GM12878 (cell line): ENCODE results near the gene CCDC127. TPM values are rescaled to one million over a fixed set of nuclear protein-coding genes. Genes with fewer than 3 reads are reported as not detected.

Experiments used
- ATAC-seq: fragments of 200-7000 bp; cut with Tn5 transposase; 3 replicates; pipeline ENCODE4 v1.9.1; 2020; ENCODE audit warnings: mild to moderate bottlenecking, moderate library complexity
- BruUV-seq: library from RNA; stranded (reverse); fragments of 400-500 nt; replicated peaks from 2 replicates; lab custom pipeline; 2021; lab: Mats Ljungman, UMichigan
- CTCF ChIA-PET: fragments of 300-600 bp; sonication (Branson Sonifier 250); formaldehyde crosslinking; extraction: SDS; loops from one replicate; lab custom pipeline; 2021; ENCODE audit warnings: inconsistent platforms; lab: Yijun Ruan, JAX
- POLR2A ChIA-PET: fragments of 350-600 bp; formaldehyde crosslinking; extraction: SDS; loops from one replicate; lab custom pipeline; 2021; ENCODE audit warnings: inconsistent platforms; lab: Charles Lee
- RAD21 ChIA-PET: fragments of 300-600 bp; sonication (Branson Sonifier 250); formaldehyde crosslinking; loops from one replicate; lab custom pipeline; 2023; ENCODE audit warnings: antibody characterized with exemption; ENCODE audit not compliant: unreplicated experiment; lab: Charles Lee
- SMC1A ChIA-PET: fragments of 300-600 bp; sonication (Branson Sonifier 250); formaldehyde crosslinking; loops from one replicate; lab custom pipeline; 2023; ENCODE audit not compliant: unreplicated experiment, uncharacterized antibody; lab: Charles Lee
- DNase-seq: peaks from one replicate; pipeline ENCODE4 v3.0.0-alpha.2; 2011; ENCODE audit warnings: low read depth, low spot score
- FAIRE-seq: peaks from 3 replicates; lab custom pipeline; 2011; peaks lifted over from hg19 to GRCh38; lab: Jason Lieb, UNC
- H2AFZ ChIP-seq: 2 replicates; pipeline ENCODE4 v1.6.0; 2011; ENCODE audit warnings: low read depth, low read length, control low read depth; ENCODE audit not compliant: control insufficient read depth
- H3K27ac ChIP-seq: 2 replicates; pipeline ENCODE4 v1.5.1; 2011; ENCODE audit warnings: control low read depth; ENCODE audit not compliant: control insufficient read depth, insufficient read depth
- H3K27me3 ChIP-seq, 2 experiments: replicated peaks in 1 of 2; 2 replicates each; pipeline versions ENCODE4 v1.6.0 to v1.6.1; 2011; ENCODE audit warnings: low read length in 1 of 2; ENCODE audit not compliant: control insufficient read depth in 2 of 2, insufficient read depth in 2 of 2
- H3K36me3 ChIP-seq, 2 experiments: 2 replicates each; pipeline ENCODE4 v1.5.1; 2011; ENCODE audit warnings: low read length in 1 of 2; ENCODE audit not compliant: control insufficient read depth in 2 of 2, insufficient read depth in 2 of 2
- H3K4me1 ChIP-seq: 2 replicates; pipeline ENCODE4 v1.6.1; 2011; ENCODE audit warnings: mild to moderate bottlenecking, low read length, moderate library complexity, mixed read lengths; ENCODE audit not compliant: control insufficient read depth, insufficient read depth
- H3K4me2 ChIP-seq: 2 replicates; pipeline ENCODE4 v1.6.0; 2011; ENCODE audit warnings: control low read depth; ENCODE audit not compliant: control insufficient read depth, insufficient read depth
- H3K4me3 ChIP-seq: fragments of 200-600 bp; sonication (generic); 2 replicates; pipeline ENCODE4 v1.5.1; 2016
- H3K79me2 ChIP-seq: 2 replicates; pipeline ENCODE4 v1.6.0; 2011; ENCODE audit warnings: low read length; ENCODE audit not compliant: control insufficient read depth, insufficient read depth
- H3K9ac ChIP-seq: 2 replicates; pipeline ENCODE4 v1.8.0; 2011; ENCODE audit warnings: low read length, control low read depth, mixed read lengths; ENCODE audit not compliant: control insufficient read depth, insufficient read depth
- H3K9me3 ChIP-seq: replicated peaks from 3 replicates; pipeline ENCODE4 v1.5.1; 2011; ENCODE audit warnings: mild to moderate bottlenecking, low read length; ENCODE audit not compliant: control insufficient read depth, insufficient read depth
- H4K20me1 ChIP-seq: 2 replicates; pipeline ENCODE4 v1.6.0; 2011; ENCODE audit not compliant: control insufficient read depth, insufficient read depth
- ATF2 ChIP-seq: IDR thresholded peaks from 2 replicates; pipeline ENCODE4 v1.6.1; 2012; ENCODE audit warnings: low read length, inconsistent platforms
- E2F8 ChIP-seq: fragments of 450-650 bp; IDR thresholded peaks from 2 replicates; pipeline ENCODE4 v1.6.1; 2018; ENCODE audit warnings: mild to moderate bottlenecking, low read depth, moderate library complexity; ENCODE audit not compliant: partially characterized antibody
- EED ChIP-seq: sonication (generic); IDR thresholded peaks from 2 replicates; pipeline ENCODE4 v1.6.1; 2016; ENCODE audit warnings: antibody characterized with exemption, low read depth
- HCFC1 ChIP-seq: fragments of 150-350 bp; IDR thresholded peaks from 2 replicates; pipeline ENCODE4 v1.6.1; 2014; ENCODE audit warnings: low read length
- MEF2A ChIP-seq: IDR thresholded peaks from 2 replicates; pipeline ENCODE4 v1.6.1; 2011; ENCODE audit warnings: low read depth, mild to moderate bottlenecking, low read length, moderate library complexity; ENCODE audit not compliant: insufficient read depth
- RAD21 ChIP-seq: IDR thresholded peaks from 2 replicates; pipeline ENCODE4 v1.6.1; 2011; ENCODE audit warnings: mild to moderate bottlenecking, low read depth, low read length, moderate library complexity; ENCODE audit not compliant: insufficient read depth
- RAD51 ChIP-seq: fragments of 450-650 bp; IDR thresholded peaks from 2 replicates; pipeline ENCODE4 v1.6.1; 2016; ENCODE audit warnings: moderate library complexity, mild to moderate bottlenecking, inconsistent platforms
- SMC3 ChIP-seq: IDR thresholded peaks from 2 replicates; pipeline ENCODE4 v1.6.1; 2011; ENCODE audit warnings: low read length, improper control_type of control experiment, borderline replicate concordance
- TCF3 ChIP-seq: IDR thresholded peaks from 2 replicates; pipeline ENCODE4 v1.6.1; 2012; ENCODE audit warnings: low read depth, mild to moderate bottlenecking, low read length, borderline replicate concordance; ENCODE audit not compliant: insufficient read depth
- WGBS: methylation state at CpG from one replicate; pipeline ENCODE4 v1.1.6; 2016; ENCODE audit warnings: low lambda C conversion rate; ENCODE audit not compliant: insufficient replicate concordance, insufficient coverage; ENCODE audit errors: missing lambda C conversion rate; 5-methylcytosine and 5-hydroxymethylcytosine counted together
- in situ Hi-C: fragments of 300-500 bp; cut with MboI; formaldehyde crosslinking; loops from 9 replicates; pipeline ENCODE4 v1.14.3; 2018; ENCODE audit warnings: mixed read lengths
- intact Hi-C: fragments of 100-400 bp; cut with micrococcal nuclease; formaldehyde crosslinking; loops from one replicate; pipeline ENCODE4 v1.14.2; 2022; ENCODE audit not compliant: unreplicated experiment
- polyA plus RNA-seq, 11 experiments: library from polyadenylated mRNA; depleted of rRNA in 4 of 11; unstranded in 6 of 11; stranded (reverse) in 5 of 11; fragments of >200 nt; fragmentation: Nextera tagmentation in 4 of 11; fragmentation: Illumina TruSeq in 1 of 11; extraction: Ambion mirVana in 4 of 11; extraction: Trizol in 1 of 11; gene quantifications; 1 replicate in 1 of 11; 2 replicates in 10 of 11; pipeline versions ENCODE4 v1.2.1 to v1.2.3, GENCODE V29; 2011 to 2016; ENCODE audit warnings: inconsistent platforms in 2 of 11, missing spikeins in 2 of 11, low read depth in 1 of 11
- total RNA-seq, 4 experiments: library from RNA; depleted of rRNA in 3 of 4; stranded (reverse); fragments of >200 nt in 3 of 4; fragmentation: Illumina TruSeq in 1 of 4; extraction: Trizol in 1 of 4; gene quantifications; 2 replicates each; pipeline versions ENCODE4 v1.2.1 to v1.2.3, GENCODE V29; 2013 to 2021

The CCDC127 gene
- total and polyA plus RNA-seq, 10 of the 15 experiments (the other 5 are each of a cell fraction or from before 2014, with no cell fraction given), result 1.9 to 6.9 (median 2.9) TPM

- no peak overlapping the region for H3K9ac ChIP-seq
- DNase-seq, result no peak
- CTCF ChIA-PET, result no interaction called here
- no peaks in the 10 kb centered on the region for H3K27me3 ChIP-seq
- SMC1A ChIA-PET, result no interaction called here
- no peak overlapping the region for H2AFZ ChIP-seq
- no peak for FAIRE-seq
- in situ Hi-C loops (no loop called here), intact Hi-C loops (no loop called here)
- no peak overlapping the region for H3K4me2 ChIP-seq
- no peaks in the 10 kb centered on the region for H3K36me3 ChIP-seq
- RAD21 ChIA-PET, result no interaction called here
- H3K9me3 ChIP-seq, result peaks cover 2% of the 10 kb centered on the region; the same call in 2 of the 3 replicates
- no peaks in the 10 kb centered on the region for H3K4me1 ChIP-seq
- WGBS, result 100% methylated on average over 1 of the region's 1 CpG
- TF ChIP-seq HCFC1 (no peak), MEF2A (no peak), TCF3 (no peak), RAD51 (no peak), RAD21 (no peak), ATF2 (no peak), SMC3 (no peak), E2F8 (no peak), EED (no peak)
- H3K79me2 ChIP-seq, result no peaks in the 10 kb centered on the region
- no peak overlapping the region for H3K27ac ChIP-seq
- BruUV-seq, result no TSS peak
- H3K4me3 ChIP-seq, result no peak overlapping the region
- POLR2A ChIA-PET, result no interaction called here
- no peaks in the 10 kb centered on the region for H4K20me1 ChIP-seq
- ATAC-seq, result no peak
Measured at GRCh38 chr5:147751-148150, 70.2 kb downstream of the CCDC127 start.

Other genes with a start within 250 kb of the CCDC127 start
- not detected in 2 replicates for gene PLEKHG4B, start 126.0 kb downstream of the CCDC127 start, total RNA-seq (2014; rRNA removed)
- not detected in 2 replicates for gene PLEKHG4B, start 126.0 kb downstream of the CCDC127 start, total RNA-seq (2014; rRNA removed; fragmentation: Illumina TruSeq; extraction: Trizol)
- gene PLEKHG4B, start 126.0 kb downstream of the CCDC127 start, total RNA-seq (2021), result 0.05 and 0.08 TPM in 2 replicates
- not detected in 2 replicates for gene PLEKHG4B, start 126.0 kb downstream of the CCDC127 start, polyA plus RNA-seq (2011; rRNA removed)
- under 0.01 TPM in 1 of 2 replicates, not detected in the other for gene PLEKHG4B, start 126.0 kb downstream of the CCDC127 start, polyA plus RNA-seq (2014; fragmentation: Illumina TruSeq; extraction: Trizol)
- not detected for gene PLEKHG4B, start 126.0 kb downstream of the CCDC127 start, polyA plus RNA-seq (2014; fragmentation: Nextera tagmentation; extraction: Ambion mirVana)
- gene PLEKHG4B, start 126.0 kb downstream of the CCDC127 start, polyA plus RNA-seq (2014; rRNA removed), result 0.01 TPM in 1 of 2 replicates, not detected in the other
- gene PLEKHG4B, start 126.0 kb downstream of the CCDC127 start, polyA plus RNA-seq (2016; fragmentation: Nextera tagmentation; extraction: Ambion mirVana), result under 1 TPM in 1 of 2 experiments, not detected in 1; 0.01 TPM
- gene LRRC14B, start 26.7 kb downstream of the CCDC127 start, total RNA-seq (2014; rRNA removed), result 0.06 and 0.16 TPM in 2 replicates
- not detected in 2 replicates for gene LRRC14B, start 26.7 kb downstream of the CCDC127 start, total RNA-seq (2014; rRNA removed; fragmentation: Illumina TruSeq; extraction: Trizol)
- gene LRRC14B, start 26.7 kb downstream of the CCDC127 start, total RNA-seq (2021), result 0.31 and 0.32 TPM in 2 replicates
- not detected in 2 replicates for gene LRRC14B, start 26.7 kb downstream of the CCDC127 start, polyA plus RNA-seq (2011; rRNA removed)
- gene LRRC14B, start 26.7 kb downstream of the CCDC127 start, polyA plus RNA-seq (2014; fragmentation: Illumina TruSeq; extraction: Trizol), result not detected in 2 replicates
- gene LRRC14B, start 26.7 kb downstream of the CCDC127 start, polyA plus RNA-seq (2014; fragmentation: Nextera tagmentation; extraction: Ambion mirVana), result not detected
- 0.06 and 0.18 TPM in 2 replicates for gene LRRC14B, start 26.7 kb downstream of the CCDC127 start, polyA plus RNA-seq (2014; rRNA removed)
- gene LRRC14B, start 26.7 kb downstream of the CCDC127 start, polyA plus RNA-seq (2016; fragmentation: Nextera tagmentation; extraction: Ambion mirVana), result under 1 TPM; 0.13 to 0.24 TPM
- gene SDHA, start 167 bp upstream of the CCDC127 start, total RNA-seq (2014; rRNA removed), result 76.7 and 79.9 TPM in 2 replicates
- 74.9 and 82.0 TPM in 2 replicates for gene SDHA, start 167 bp upstream of the CCDC127 start, total RNA-seq (2014; rRNA removed; fragmentation: Illumina TruSeq; extraction: Trizol)
- gene SDHA, start 167 bp upstream of the CCDC127 start, total RNA-seq (2021), result 124 and 128 TPM in 2 replicates
- gene SDHA, start 167 bp upstream of the CCDC127 start, polyA plus RNA-seq (2011; rRNA removed), result 80.6 and 141 TPM in 2 replicates
- gene SDHA, start 167 bp upstream of the CCDC127 start, polyA plus RNA-seq (2014; fragmentation: Illumina TruSeq; extraction: Trizol), result 48.0 and 79.2 TPM in 2 replicates
- gene SDHA, start 167 bp upstream of the CCDC127 start, polyA plus RNA-seq (2014; fragmentation: Nextera tagmentation; extraction: Ambion mirVana), result 100 to 1,000 TPM in 1 of 2 experiments, 10 to 100 TPM in 1; 63.3 to 122 TPM
- gene SDHA, start 167 bp upstream of the CCDC127 start, polyA plus RNA-seq (2014; rRNA removed), result 85.5 and 94.7 TPM in 2 replicates
- 100 to 1,000 TPM; 193 to 205 TPM for gene SDHA, start 167 bp upstream of the CCDC127 start, polyA plus RNA-seq (2016; fragmentation: Nextera tagmentation; extraction: Ambion mirVana)
- 144 and 148 TPM in 2 replicates for gene PDCD6, start 53.5 kb upstream of the CCDC127 start, total RNA-seq (2014; rRNA removed)
- 105 and 111 TPM in 2 replicates for gene PDCD6, start 53.5 kb upstream of the CCDC127 start, total RNA-seq (2014; rRNA removed; fragmentation: Illumina TruSeq; extraction: Trizol)
- 91.5 and 92.5 TPM in 2 replicates for gene PDCD6, start 53.5 kb upstream of the CCDC127 start, total RNA-seq (2021)
- gene PDCD6, start 53.5 kb upstream of the CCDC127 start, polyA plus RNA-seq (2011; rRNA removed), result 253 and 286 TPM in 2 replicates
- gene PDCD6, start 53.5 kb upstream of the CCDC127 start, polyA plus RNA-seq (2014; fragmentation: Illumina TruSeq; extraction: Trizol), result 97.2 and 108 TPM in 2 replicates
- gene PDCD6, start 53.5 kb upstream of the CCDC127 start, polyA plus RNA-seq (2014; fragmentation: Nextera tagmentation; extraction: Ambion mirVana), result 10 to 100 TPM; 28.6 to 58.4 TPM
- 135 and 154 TPM in 2 replicates for gene PDCD6, start 53.5 kb upstream of the CCDC127 start, polyA plus RNA-seq (2014; rRNA removed)
- 100 to 1,000 TPM; 228 TPM for gene PDCD6, start 53.5 kb upstream of the CCDC127 start, polyA plus RNA-seq (2016; fragmentation: Nextera tagmentation; extraction: Ambion mirVana)
- 19.6 and 22.1 TPM in 2 replicates for gene AHRR, start 103.6 kb upstream of the CCDC127 start, total RNA-seq (2014; rRNA removed)
- gene AHRR, start 103.6 kb upstream of the CCDC127 start, total RNA-seq (2014; rRNA removed; fragmentation: Illumina TruSeq; extraction: Trizol), result 9.4 and 11.7 TPM in 2 replicates
- gene AHRR, start 103.6 kb upstream of the CCDC127 start, total RNA-seq (2021), result 27.8 and 35.2 TPM in 2 replicates
- gene AHRR, start 103.6 kb upstream of the CCDC127 start, polyA plus RNA-seq (2011; rRNA removed), result 13.5 and 17.3 TPM in 2 replicates
- 5.7 and 10.8 TPM in 2 replicates for gene AHRR, start 103.6 kb upstream of the CCDC127 start, polyA plus RNA-seq (2014; fragmentation: Illumina TruSeq; extraction: Trizol)
- 1 to 10 TPM in 1 of 2 experiments, under 1 TPM in 1; 0.90 to 1.1 TPM for gene AHRR, start 103.6 kb upstream of the CCDC127 start, polyA plus RNA-seq (2014; fragmentation: Nextera tagmentation; extraction: Ambion mirVana)
- gene AHRR, start 103.6 kb upstream of the CCDC127 start, polyA plus RNA-seq (2014; rRNA removed), result 29.8 and 30.6 TPM in 2 replicates
- gene AHRR, start 103.6 kb upstream of the CCDC127 start, polyA plus RNA-seq (2016; fragmentation: Nextera tagmentation; extraction: Ambion mirVana), result 10 to 100 TPM; 21.1 to 21.3 TPM
- 28.6 and 32.5 TPM in 2 replicates for gene EXOC3, start 225.0 kb upstream of the CCDC127 start, total RNA-seq (2014; rRNA removed)
- gene EXOC3, start 225.0 kb upstream of the CCDC127 start, total RNA-seq (2014; rRNA removed; fragmentation: Illumina TruSeq; extraction: Trizol), result 22.4 and 25.4 TPM in 2 replicates
- 48.9 and 50.3 TPM in 2 replicates for gene EXOC3, start 225.0 kb upstream of the CCDC127 start, total RNA-seq (2021)
- 16.4 and 22.6 TPM in 2 replicates for gene EXOC3, start 225.0 kb upstream of the CCDC127 start, polyA plus RNA-seq (2011; rRNA removed)
- gene EXOC3, start 225.0 kb upstream of the CCDC127 start, polyA plus RNA-seq (2014; fragmentation: Illumina TruSeq; extraction: Trizol), result 18.5 and 24.8 TPM in 2 replicates
- 1 to 10 TPM; 1.6 to 7.2 TPM for gene EXOC3, start 225.0 kb upstream of the CCDC127 start, polyA plus RNA-seq (2014; fragmentation: Nextera tagmentation; extraction: Ambion mirVana)
- 30.5 and 33.2 TPM in 2 replicates for gene EXOC3, start 225.0 kb upstream of the CCDC127 start, polyA plus RNA-seq (2014; rRNA removed)
- gene EXOC3, start 225.0 kb upstream of the CCDC127 start, polyA plus RNA-seq (2016; fragmentation: Nextera tagmentation; extraction: Ambion mirVana), result 10 to 100 TPM; 52.7 to 53.0 TPM